KG1 (cell line): ENCODE measurements around the gene TMEM267.
"Not testable (repeated sequence)": the region's sequence is repeated elsewhere in the genome, so short reads cannot be mapped to it uniquely, and the experiment has no call there.

Experiments
- DNase-seq: peaks from one replicate; lab custom pipeline; 2025; lab: John Stamatoyannopoulos, UW

TMEM267 gene

GRCh38 chr5:43456556-43456955, 27.1 kb downstream of the TMEM267 start:
- no peak for DNase-seq

DNA sequence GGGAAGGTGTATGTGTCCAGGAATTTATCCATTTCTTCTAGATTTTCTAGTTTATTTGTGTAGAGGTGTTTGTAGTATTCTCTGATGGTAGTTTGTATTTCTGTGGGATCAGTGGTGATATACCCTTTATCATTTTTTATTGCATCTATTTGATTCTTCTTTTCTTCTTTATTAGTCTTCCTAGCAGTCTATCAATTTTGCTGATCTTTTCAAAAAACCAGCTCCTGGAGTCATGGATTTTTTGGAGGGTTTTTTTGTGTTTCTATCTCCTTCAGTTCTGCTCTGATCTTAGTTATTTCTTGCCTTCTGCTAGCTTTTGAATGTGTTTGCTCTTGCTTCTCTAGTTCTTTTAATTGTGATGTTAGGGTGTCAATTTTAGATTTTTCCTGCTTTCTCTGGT, 42.1 kb downstream of the TMEM267 start:
- DNase-seq, result not testable (repeated sequence)

DNA sequence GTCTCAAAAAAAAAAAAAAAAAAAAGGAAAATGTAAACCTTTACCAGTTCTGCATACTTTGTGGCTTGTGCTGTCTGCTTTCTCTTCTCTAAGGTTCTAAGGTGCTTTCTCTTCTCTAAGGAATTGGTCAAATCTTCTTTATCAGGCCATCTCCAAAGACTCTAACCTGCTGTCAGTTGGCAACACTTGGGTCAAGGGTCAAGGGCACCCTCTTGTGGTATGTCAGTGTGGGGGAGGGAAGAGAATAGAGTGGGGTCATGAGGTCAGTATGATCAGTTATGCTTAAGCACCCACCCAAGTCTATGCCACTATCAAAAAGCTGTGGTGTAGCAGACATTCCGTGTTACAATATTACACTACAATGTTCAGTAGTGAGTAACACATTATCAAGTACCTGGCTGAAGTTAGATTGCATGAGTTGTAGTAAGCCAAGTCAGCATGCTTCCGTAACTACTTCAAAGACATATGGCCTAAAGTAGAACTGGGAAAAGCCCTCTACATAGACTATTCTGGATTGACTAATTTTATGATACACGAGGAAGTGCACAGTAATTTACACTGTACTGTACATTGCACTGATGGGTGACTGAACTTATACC, 46.5 kb downstream of the TMEM267 start:
- no peak for DNase-seq

GRCh38 chr5:43433382-43433781, 50.3 kb downstream of the TMEM267 start:
- no peak for DNase-seq

GRCh38 chr5:43432486-43433375, 50.9 kb downstream of the TMEM267 start:
- DNase-seq, result peak; percentile 4

DNA sequence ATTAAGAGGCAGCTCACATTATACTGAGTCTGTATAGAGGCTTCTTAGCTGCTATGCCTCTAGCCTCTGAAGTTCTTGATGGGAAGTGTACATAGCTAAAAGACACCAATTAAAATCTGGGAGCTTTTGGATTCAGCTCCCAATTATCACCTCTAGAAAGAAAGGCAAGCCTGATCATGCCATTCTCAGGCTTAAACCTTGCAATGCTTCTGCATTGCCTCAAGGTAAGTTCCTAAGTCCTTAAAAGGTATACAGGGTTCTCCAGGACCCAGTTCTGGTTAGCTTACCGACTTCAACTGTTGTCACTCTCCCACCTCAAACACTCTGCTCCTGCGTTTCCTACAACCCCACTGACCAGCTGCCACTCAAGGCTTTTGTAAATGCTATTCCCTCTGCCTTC, 54.0 kb downstream of the TMEM267 start:
- no peak for DNase-seq

DNA sequence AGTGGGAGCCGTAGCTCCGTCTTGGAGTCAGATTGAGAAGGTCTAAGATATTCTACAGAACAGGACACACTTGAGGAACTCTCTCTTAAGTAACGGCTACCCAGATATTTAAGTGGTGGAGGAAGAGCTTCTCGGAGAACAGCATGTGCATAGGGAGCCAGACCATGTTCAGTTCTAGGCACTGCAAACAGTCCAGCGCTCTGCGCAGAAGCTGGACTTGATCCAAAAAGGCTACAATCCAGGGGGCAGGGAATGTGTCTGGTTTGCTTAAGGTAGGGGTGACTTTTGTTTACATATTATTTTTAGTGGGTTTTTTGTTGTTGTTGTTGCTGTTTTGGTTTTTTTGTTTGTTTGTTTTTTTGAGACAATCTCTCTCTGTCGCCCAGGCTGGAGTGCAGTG, 54.6 kb downstream of the TMEM267 start:
- no peak for DNase-seq

- no peak for DNase-seq
These were observed 56.4 kb downstream of the TMEM267 start for GRCh38 chr5:43427306-43427705.

DNA sequence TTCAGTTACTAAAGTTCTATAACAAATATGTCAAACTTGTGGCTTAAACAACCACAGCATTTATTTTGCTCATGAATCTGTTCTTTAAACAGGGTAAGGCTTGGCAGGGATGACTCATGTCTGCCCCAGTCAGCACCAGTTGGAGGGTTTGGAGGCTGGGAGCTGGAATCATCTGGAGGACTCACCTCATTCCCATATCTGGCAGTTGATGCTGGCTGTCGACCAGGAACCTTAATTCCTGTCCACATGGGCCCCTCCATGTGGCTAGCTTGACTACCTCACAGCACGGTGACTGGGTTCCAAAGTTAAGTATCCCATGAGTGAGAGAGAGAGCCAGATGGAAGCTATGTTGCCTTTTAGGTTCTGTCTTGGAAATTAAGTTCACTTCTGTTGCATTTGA, 57.7 kb downstream of the TMEM267 start:
- DNase-seq, result no peak

- not testable (repeated sequence) for DNase-seq
These were observed 60.6 kb downstream of the TMEM267 start for GRCh38 chr5:43423086-43423485.

DNA sequence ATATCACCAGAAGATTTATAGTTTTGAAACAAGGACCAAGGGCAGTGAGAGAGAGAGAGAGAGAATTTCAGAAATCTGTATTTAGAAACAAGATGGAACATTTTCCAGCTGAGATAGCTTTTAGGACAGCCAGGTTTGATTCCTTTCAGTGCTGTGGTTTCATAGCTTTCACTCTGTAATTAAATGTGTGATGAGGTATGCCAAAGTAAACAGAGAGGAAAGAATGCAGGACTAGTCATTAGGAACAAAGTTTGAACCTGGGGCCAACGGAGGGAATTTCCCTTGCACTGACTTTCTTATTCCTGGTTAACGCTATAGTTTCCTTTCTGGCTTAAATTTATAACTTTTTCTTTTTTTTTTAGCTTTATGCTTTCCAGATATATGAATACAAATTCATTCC, 61.5 kb downstream of the TMEM267 start:
- DNase-seq, result no peak

DNA sequence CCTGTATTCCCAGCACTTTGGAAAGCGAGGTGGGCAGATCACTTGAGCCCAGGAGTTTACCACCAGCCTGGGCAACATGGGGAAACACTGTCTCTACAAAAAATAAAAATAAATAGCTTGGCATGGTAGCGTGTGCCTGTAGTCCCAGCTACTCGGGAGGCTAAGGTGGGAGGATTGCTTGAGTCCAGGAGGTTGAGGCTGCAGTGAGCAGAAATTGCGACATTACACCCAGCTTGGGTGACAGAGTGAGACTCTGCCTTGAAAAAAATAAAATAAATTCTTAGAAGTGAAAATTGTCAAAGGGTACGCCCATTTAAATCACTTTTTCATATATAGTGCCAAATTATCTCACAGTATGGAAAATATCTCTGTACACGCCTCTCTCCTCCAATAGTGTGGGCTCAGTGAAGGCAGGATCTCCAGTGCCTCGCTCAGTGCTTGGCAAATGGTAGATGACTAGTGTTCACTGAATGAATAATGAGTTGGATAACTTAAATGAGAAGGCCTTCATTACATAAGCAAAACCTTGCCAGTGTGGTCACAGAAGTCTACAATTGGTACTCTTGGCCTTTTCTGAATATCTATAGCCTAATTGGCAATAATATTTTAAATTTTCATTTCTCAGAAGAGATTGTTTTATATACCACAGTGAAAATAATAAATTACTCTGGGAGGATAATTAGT, 62.1 kb downstream of the TMEM267 start:
- DNase-seq, result no peak

DNA sequence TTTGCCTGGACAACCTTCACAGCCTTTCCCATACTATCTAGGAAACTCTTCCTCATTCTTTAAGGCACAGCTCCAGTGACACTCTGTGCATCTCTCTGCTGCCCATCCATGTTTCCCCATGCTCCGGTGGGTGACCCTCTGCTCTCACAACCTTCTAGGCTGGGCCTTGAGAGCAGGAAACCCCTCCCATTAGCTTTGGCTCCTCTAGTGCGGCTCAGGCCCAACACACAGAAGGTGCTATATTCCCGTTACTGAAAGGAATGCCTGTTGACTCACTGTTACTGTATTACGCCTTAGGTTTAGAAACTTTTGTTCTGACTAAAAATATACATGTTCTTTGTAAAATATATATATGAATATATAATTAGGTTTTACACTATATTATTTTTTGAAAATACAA, 63.4 kb downstream of the TMEM267 start:
- DNase-seq, result no peak

DNA sequence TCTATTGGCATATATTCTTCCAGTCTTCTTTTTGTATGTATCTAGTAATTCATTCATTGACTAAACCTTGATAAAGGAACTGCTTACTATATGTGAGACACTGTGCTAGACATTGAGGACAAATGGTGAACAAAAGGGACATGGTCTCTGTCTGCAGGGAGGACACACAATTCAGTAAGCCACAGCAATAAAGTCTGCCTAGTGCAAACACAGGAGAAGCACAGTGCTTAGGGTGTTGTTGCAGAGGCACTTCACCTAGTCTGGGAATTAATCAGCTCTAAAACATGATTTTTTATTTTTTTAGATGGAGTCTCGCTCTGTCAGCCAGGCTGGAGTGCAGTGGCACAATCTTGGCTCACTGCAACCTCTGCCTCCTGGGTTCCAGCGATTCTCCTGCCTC, 65.1 kb downstream of the TMEM267 start:
- no peak for DNase-seq

DNA sequence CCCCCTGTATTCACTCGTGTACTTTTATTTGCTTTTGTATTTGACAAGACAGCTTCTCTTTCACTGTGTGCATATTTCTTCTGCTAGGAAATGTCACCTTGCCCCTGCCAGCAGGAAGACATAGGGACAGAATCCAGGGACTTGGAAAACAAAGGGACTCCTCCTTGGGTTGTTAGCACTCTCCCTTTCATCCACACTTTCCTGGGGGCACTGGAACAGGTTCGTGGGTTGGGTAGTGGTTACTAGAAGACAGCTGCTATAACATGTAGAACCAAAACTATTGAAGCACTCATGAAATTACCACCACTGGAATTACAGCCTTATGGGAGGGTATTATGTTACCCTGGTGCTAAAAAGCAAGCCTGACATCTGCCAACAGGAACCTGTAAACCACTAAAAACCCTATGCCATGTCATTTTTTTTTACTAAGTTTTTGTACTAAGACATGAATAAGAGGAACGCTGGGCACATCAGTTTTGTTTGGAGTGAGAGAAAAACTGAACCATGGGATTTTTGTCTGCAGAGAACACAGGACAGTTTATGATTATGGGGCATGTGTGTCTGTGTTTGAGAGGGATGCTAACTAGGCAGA, 66.8 kb downstream of the TMEM267 start:
- DNase-seq, result no peak

DNA sequence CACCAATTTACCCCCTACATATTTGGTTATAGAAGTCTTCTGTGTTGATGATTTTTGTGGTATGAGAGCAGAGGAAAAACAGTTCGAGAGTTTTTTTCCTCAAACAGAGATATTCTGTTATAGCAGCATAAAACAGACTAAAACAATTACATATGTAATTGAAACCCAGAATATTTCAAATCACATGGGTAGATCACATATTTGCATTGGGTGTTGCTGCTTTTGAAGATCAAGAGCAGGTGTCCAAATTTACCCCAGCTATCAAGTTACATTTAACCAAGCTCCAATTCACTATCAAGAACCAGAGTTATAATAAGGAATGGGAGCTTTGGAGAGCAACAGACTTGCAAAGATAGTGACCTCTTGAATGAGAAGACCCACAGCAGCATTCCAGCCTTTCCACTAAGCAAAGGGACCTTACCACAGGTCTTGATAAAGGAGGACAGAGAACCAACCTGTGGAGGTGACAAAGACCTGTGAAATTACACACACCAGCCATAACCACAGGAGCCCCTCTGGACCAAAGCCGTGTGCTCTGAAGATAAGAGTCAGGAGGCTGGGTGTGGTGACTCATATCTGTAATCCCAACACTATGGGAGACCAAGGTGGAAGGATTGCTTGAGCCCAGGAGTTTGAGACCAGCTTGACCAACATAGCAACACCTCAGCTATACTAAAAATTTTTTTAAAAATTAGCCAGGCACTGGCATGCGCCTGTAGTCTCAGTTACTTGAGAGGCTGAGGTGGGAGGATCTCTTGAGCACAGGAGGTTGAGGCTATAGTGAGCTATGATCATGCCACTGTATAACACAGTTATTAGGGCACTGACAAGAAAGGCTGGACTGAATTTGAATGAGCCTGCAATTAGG, 67.5 kb downstream of the TMEM267 start:
- no peak for DNase-seq

GRCh38 chr5:43413966-43414365, 69.7 kb downstream of the TMEM267 start:
- DNase-seq, result no peak

DNA sequence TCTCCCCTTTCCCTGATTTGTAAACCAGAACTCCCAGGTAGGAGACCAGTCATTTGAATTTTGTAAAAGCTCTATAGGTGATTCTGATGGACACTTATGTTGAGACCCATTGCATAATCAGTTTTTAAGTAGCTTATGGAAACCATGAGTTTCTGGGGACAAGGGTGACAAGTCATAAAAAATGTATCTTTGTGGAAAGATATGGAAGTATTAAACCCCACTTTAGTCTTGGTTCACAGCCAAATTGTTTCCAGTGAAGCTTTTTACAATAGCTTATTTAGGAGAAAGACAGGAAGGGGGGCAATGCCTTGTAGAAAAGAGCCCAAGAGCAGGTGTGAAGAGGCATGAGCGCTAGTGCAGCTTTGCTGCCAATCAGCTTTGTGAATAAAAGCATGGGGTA, 71.0 kb downstream of the TMEM267 start:
- no peak for DNase-seq

GRCh38 chr5:43412156-43412555, 71.5 kb downstream of the TMEM267 start, which contains the start of gene CCL28:
Gene CCL28 (minus strand): TSS chr5:43412391. CDS start chr5:43412316, 75 bp downstream.
- DNase-seq, result no peak

DNA sequence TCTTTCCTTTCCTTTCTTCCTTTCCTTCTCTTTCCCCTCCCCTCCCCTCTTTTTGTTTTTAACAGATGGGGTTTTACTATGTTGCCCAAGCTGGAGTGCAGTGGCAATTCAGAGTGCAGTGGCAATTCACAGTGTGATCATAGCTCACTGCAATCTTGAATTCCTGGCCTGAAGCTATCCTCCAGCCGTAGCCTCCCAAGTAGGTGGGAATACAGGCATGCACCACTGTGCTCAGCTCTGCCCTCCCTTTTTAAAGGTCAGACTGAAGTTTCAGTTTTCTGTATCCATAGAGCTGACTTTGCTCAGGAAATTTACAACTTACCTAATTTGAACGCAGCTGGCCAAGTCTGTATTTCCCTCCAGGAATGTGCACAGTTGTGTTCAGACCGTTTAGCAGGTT, 72.2 kb downstream of the TMEM267 start:
- no peak for DNase-seq

GRCh38 chr5:43410414-43410813, 73.3 kb downstream of the TMEM267 start:
- DNase-seq, result no peak
